GM06990 (cell line): ENCODE measurements around the gene ARL15.

Experiments used
- DNase-seq: peaks from one replicate; pipeline ENCODE4 v3.0.0-alpha.2; 2011; ENCODE audit not compliant: insufficient read length; ENCODE audit errors: extremely low read depth
- H3K27me3 ChIP-seq: replicated peaks from 2 replicates; pipeline ENCODE4 v1.6.0; 2011; ENCODE audit warnings: low read length; ENCODE audit not compliant: control insufficient read depth, insufficient read depth
- H3K36me3 ChIP-seq: 2 replicates; pipeline ENCODE4 v1.5.1; 2011; ENCODE audit warnings: low read length; ENCODE audit not compliant: control insufficient read depth, insufficient read depth
- H3K4me3 ChIP-seq: replicated peaks from 2 replicates; pipeline ENCODE4 v1.5.1; 2011; ENCODE audit warnings: low read depth, mild to moderate bottlenecking, control low read depth, low read length
- CTCF ChIP-seq: IDR thresholded peaks from 2 replicates; pipeline ENCODE4 v1.5.1; 2011; ENCODE audit warnings: low read length, control low read depth, mild to moderate bottlenecking, inconsistent platforms; ENCODE audit not compliant: insufficient read depth, poor library complexity, severe bottlenecking

Gene ARL15

GRCh38 chr5:53980061-53980460 lies 330.3 kb downstream of the ARL15 start:
- no peak for DNase-seq
- Histone ChIP-seq H3K4me3 (no peak overlapping the region), H3K27me3 (no peaks in the 10 kb centered on the region), H3K36me3 (no peaks in the 10 kb centered on the region)
- no peak for TF ChIP-seq CTCF

- no peaks in the 10 kb centered on the region for H3K27me3 ChIP-seq
- DNase-seq, result no peak
- H3K4me3 ChIP-seq, result no peak overlapping the region
- TF ChIP-seq CTCF, result no peak
- H3K36me3 ChIP-seq, result no peaks in the 10 kb centered on the region
Measured at GRCh38 chr5:53974021-53974420, 336.4 kb downstream of the ARL15 start.

- DNase-seq, result no peak
- Histone ChIP-seq H3K4me3 (no peak overlapping the region), H3K27me3 (no peaks in the 10 kb centered on the region), H3K36me3 (no peaks in the 10 kb centered on the region)
- no peak for TF ChIP-seq CTCF
Measured at GRCh38 chr5:53972314-53972713, 338.1 kb downstream of the ARL15 start.

GRCh38 chr5:53971551-53971950 lies 338.8 kb downstream of the ARL15 start:
- no peak for DNase-seq
- H3K4me3 ChIP-seq, result no peak overlapping the region
- H3K27me3 ChIP-seq, result no peaks in the 10 kb centered on the region
- no peaks in the 10 kb centered on the region for H3K36me3 ChIP-seq
- no peak for TF ChIP-seq CTCF

- Histone ChIP-seq H3K36me3 (no peaks in the 10 kb centered on the region), H3K27me3 (no peaks in the 10 kb centered on the region), H3K4me3 (no peak overlapping the region)
- DNase-seq, result no peak
- no peak for TF ChIP-seq CTCF
Measured at GRCh38 chr5:53971131-53971530, 339.2 kb downstream of the ARL15 start.

- no peak for DNase-seq
- H3K27me3 ChIP-seq, result no peaks in the 10 kb centered on the region
- H3K4me3 ChIP-seq, result no peak overlapping the region
- no peak for TF ChIP-seq CTCF
- no peaks in the 10 kb centered on the region for H3K36me3 ChIP-seq
Measured at GRCh38 chr5:53970475-53970874, 339.9 kb downstream of the ARL15 start.
